GM12891 (cell line): ENCODE data around the gene ELOVL5.
"Not testable (repeated sequence)": the region's sequence is repeated elsewhere in the genome, so short reads cannot be mapped to it uniquely, and the experiment has no call there.

Experiments
- DNase-seq: peaks from one replicate; pipeline ENCODE4 v3.0.0; 2011; ENCODE audit warnings: low spot score; ENCODE audit not compliant: insufficient read length
- FAIRE-seq: peaks from 2 replicates; lab custom pipeline; 2011; peaks lifted over from hg19 to GRCh38; lab: Jason Lieb, UNC
- PAX5 ChIP-seq: IDR thresholded peaks from 2 replicates; pipeline ENCODE4 v1.6.1; 2011; ENCODE audit warnings: low read length, moderate library complexity, mild to moderate bottlenecking; ENCODE audit not compliant: insufficient read depth, severe bottlenecking
- POLR2A ChIP-seq: IDR thresholded peaks from 2 replicates; pipeline ENCODE4 v1.6.1; 2011; ENCODE audit warnings: low read depth, low read length, control low read depth
- POLR2AphosphoS5 ChIP-seq: IDR thresholded peaks from 2 replicates; pipeline ENCODE4 v1.6.1; 2011; ENCODE audit warnings: low read depth, low read length, control low read depth
- POU2F2 ChIP-seq: IDR thresholded peaks from 2 replicates; pipeline ENCODE4 v1.6.1; 2011; ENCODE audit warnings: low read depth, mild to moderate bottlenecking, control low read depth, low read length, moderate library complexity
- SPI1 ChIP-seq: IDR thresholded peaks from 2 replicates; pipeline ENCODE4 v1.6.1; 2011; ENCODE audit warnings: low read depth, low read length, control low read depth
- TAF1 ChIP-seq: IDR thresholded peaks from 2 replicates; pipeline ENCODE4 v1.6.1; 2011; ENCODE audit warnings: low read depth, low read length, control low read depth

Gene ELOVL5

GRCh38 chr6:53321701-53322100 lies 27.0 kb downstream of the ELOVL5 start:
- no peak for TF ChIP-seq SPI1
- no peak for TF ChIP-seq POU2F2
- no peak for TF ChIP-seq TAF1
- TF ChIP-seq POLR2AphosphoS5: no peak
- TF ChIP-seq PAX5: no peak
- no peak for TF ChIP-seq POLR2A
- FAIRE-seq (no peak), DNase-seq (no peak)

- DNase-seq (no peak), FAIRE-seq (no peak)
- TF ChIP-seq POLR2A: no peak
Observed at GRCh38 chr6:53320964-53321363, 27.8 kb downstream of the ELOVL5 start.

DNA sequence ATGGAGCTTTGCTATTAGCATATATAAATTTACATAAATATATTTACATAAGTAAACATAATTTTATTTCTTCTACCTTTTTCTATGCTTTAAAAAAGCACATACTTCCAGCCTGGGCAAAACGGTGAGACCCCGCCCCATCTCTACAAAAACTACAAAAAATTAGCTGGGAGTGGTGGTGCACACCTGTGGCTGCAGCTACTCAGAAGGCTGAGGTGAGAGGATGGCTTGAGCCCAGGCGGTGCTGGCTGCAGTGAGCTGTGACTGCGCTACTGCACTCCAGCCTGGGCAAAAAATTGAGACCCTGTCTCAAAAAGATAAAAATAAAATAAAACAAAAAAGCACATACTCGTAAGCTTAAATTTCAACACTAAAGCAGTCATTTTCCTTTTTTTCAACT lies 30.3 kb downstream of the ELOVL5 start:
- DNase-seq (no peak), FAIRE-seq (no peak)
- no peak for TF ChIP-seq POLR2AphosphoS5
- TF ChIP-seq POU2F2: no peak
- no peak for TF ChIP-seq POLR2A
- no peak for TF ChIP-seq PAX5
- no peak for TF ChIP-seq SPI1
- TF ChIP-seq TAF1: no peak

GRCh38 chr6:53317861-53318260 lies 30.9 kb downstream of the ELOVL5 start:
- no peak for FAIRE-seq
- no peak for TF ChIP-seq POLR2A
- no peak for TF ChIP-seq POU2F2
- TF ChIP-seq PAX5: no peak
- no peak for TF ChIP-seq SPI1

GRCh38 chr6:53317299-53317698 lies 31.5 kb downstream of the ELOVL5 start:
- not testable (repeated sequence) for DNase-seq, FAIRE-seq

More at GRCh38 chr6:53317861-53318260, 30.9 kb downstream of the ELOVL5 start:
- DNase-seq: no peak

- DNase-seq (no peak), FAIRE-seq (no peak)
- TF ChIP-seq SPI1 (no peak), PAX5 (no peak), POU2F2 (no peak), POLR2A (no peak), TAF1 (no peak), POLR2AphosphoS5 (no peak)
Observed at GRCh38 chr6:53316142-53316541, 32.6 kb downstream of the ELOVL5 start.

DNA sequence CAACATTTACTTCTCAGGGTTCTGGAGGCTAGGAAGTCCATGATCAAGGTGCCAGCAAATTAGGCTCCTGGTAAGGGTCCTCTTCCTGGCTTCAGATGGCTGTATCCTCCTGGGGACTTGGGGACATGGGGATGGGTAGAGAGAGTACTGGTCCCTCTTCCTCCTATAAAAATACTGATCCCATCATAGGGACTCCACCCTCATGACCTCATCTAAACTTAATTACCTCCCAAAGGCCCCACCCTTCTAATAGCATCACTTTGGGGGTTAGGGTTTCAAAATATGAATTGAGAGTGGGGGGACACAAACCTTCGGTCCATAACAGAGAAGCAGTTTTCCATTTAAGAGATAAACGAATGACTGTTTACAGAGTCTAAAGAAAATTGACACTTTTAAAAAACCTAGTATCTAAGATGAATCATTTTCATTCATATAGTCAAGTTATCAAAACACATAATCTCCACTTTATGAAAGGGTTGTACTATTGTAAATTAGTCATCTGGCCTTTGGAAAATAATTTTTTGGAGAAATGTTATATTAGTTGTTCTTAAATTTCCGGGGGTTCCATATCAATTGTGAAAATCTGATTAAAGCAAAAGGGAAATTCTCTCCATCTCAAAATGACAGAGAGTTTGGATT lies 33.5 kb downstream of the ELOVL5 start:
- no peak for FAIRE-seq
- no peak for TF ChIP-seq POLR2A

GRCh38 chr6:53313784-53314400 lies 34.9 kb downstream of the ELOVL5 start:
- FAIRE-seq (no peak), DNase-seq (no peak)
- TF ChIP-seq POU2F2 (no peak), SPI1 (no peak), POLR2AphosphoS5 (no peak), POLR2A (no peak), PAX5 (no peak), TAF1 (no peak)

More for the DNA sequence above, 33.5 kb downstream of the ELOVL5 start:
- no peak for DNase-seq

GRCh38 chr6:53312355-53312754 lies 36.4 kb downstream of the ELOVL5 start:
- TF ChIP-seq POLR2A (no peak), POLR2AphosphoS5 (no peak), PAX5 (no peak), TAF1 (no peak), POU2F2 (no peak), SPI1 (no peak)
- peak; percentile 81 for FAIRE-seq
- no peak for DNase-seq

- TF ChIP-seq SPI1 (no peak), PAX5 (no peak), TAF1 (no peak), POLR2A (no peak), POU2F2 (no peak), POLR2AphosphoS5 (no peak)
- DNase-seq (no peak), FAIRE-seq (no peak)
Observed at GRCh38 chr6:53311586-53311935, 37.2 kb downstream of the ELOVL5 start.

GRCh38 chr6:53310771-53311585 lies 37.8 kb downstream of the ELOVL5 start:
- FAIRE-seq (no peak), DNase-seq (no peak)
- no peak for TF ChIP-seq PAX5
- TF ChIP-seq POLR2A: no peak
- no peak for TF ChIP-seq TAF1
- no peak for TF ChIP-seq POLR2AphosphoS5
- TF ChIP-seq SPI1: no peak
- TF ChIP-seq POU2F2: no peak
